Measurements from ENCODE around the gene C4orf50.
"Not testable (repeated sequence)": the region's sequence is repeated elsewhere in the genome, so short reads cannot be mapped to it uniquely, and the experiment has no call there.

The C4orf50 gene

GRCh38 chr4:6019316-6020263 lies 1.4 kb upstream of the C4orf50 start:
- DNase-seq: peak in 40 of 58 donors; percentile 2 to 65 (median 24)

GRCh38 chr4:6017800-6018199 lies 431 bp downstream of the C4orf50 start:
- DNase-seq: peak in 3 of 58 donors; percentile 5 to 52 (median 19)

GRCh38 chr4:6017030-6017429 lies 1.2 kb downstream of the C4orf50 start:
- no peak for DNase-seq

- no peak for DNase-seq
These were observed 4.7 kb downstream of the C4orf50 start for GRCh38 chr4:6013564-6013963.

GRCh38 chr4:6012200-6012599 lies 6.0 kb downstream of the C4orf50 start:
- DNase-seq: no peak

- peak in 46 of 58 donors; percentile 3 to 77 (median 33) for DNase-seq
These were observed 6.5 kb downstream of the C4orf50 start for GRCh38 chr4:6011686-6012085.

GRCh38 chr4:6011271-6011671 lies 7.0 kb downstream of the C4orf50 start:
- no peak for DNase-seq

- no peak for DNase-seq
These were observed 7.4 kb downstream of the C4orf50 start for GRCh38 chr4:6010789-6011188.

- DNase-seq: no peak
These were observed 8.8 kb downstream of the C4orf50 start for GRCh38 chr4:6009452-6009851.

- DNase-seq: no peak
These were observed 9.4 kb downstream of the C4orf50 start for GRCh38 chr4:6008766-6009385.

- no peak for DNase-seq
These were observed 10.1 kb downstream of the C4orf50 start for GRCh38 chr4:6008092-6008551.

- DNase-seq: no peak
These were observed 13.1 kb downstream of the C4orf50 start for GRCh38 chr4:6005175-6005574.

GRCh38 chr4:6003485-6003884 lies 14.7 kb downstream of the C4orf50 start:
- DNase-seq: not testable (repeated sequence)

GRCh38 chr4:6002926-6003325 lies 15.3 kb downstream of the C4orf50 start:
- DNase-seq: no peak

- no peak for DNase-seq
These were observed 15.8 kb downstream of the C4orf50 start for GRCh38 chr4:6002492-6002833.

- DNase-seq: no peak
These were observed 16.3 kb downstream of the C4orf50 start for GRCh38 chr4:6001680-6002491.

- no peak for DNase-seq
These were observed 18.3 kb downstream of the C4orf50 start for GRCh38 chr4:5999830-6000365.

- no peak for DNase-seq
These were observed 18.9 kb downstream of the C4orf50 start for GRCh38 chr4:5999356-5999755.

- peak in 53 of 58 donors; percentile 11 to 81 (median 48) for DNase-seq
These were observed 19.8 kb downstream of the C4orf50 start for GRCh38 chr4:5998333-5998936.

GRCh38 chr4:5996641-5997040 lies 21.6 kb downstream of the C4orf50 start:
- no peak for DNase-seq
